Small intestine (tissue), 7 donors: ENCODE data around the gene DCC. TPM values are rescaled to one million over a fixed set of nuclear protein-coding genes. Genes with fewer than 3 reads are reported as not detected.

Source experiments
- DNase-seq, 2 donors: peaks; one replicate each; pipeline versions ENCODE4 v3.0.0 to v3.0.0-alpha.2; 2013
- FAIRE-seq: peaks from 2 replicates; lab custom pipeline; 2012; peaks lifted over from hg19 to GRCh38; lab: Jason Lieb, UNC
- H3K27ac ChIP-seq, 3 donors: one replicate each; pipeline ENCODE4 v1.5.1; 2013; ENCODE audit warnings: low read length in 2 of 3, mild to moderate bottlenecking in 2 of 3, control low read depth in 1 of 3, inconsistent platforms in 1 of 3, low read depth in 1 of 3, moderate library complexity in 1 of 3
- H3K27me3 ChIP-seq, 3 donors: one replicate each; pipeline ENCODE4 v1.6.1; 2013; ENCODE audit warnings: low read length in 3 of 3, inconsistent platforms in 1 of 3; ENCODE audit not compliant: control insufficient read depth in 3 of 3, insufficient read depth in 3 of 3
- H3K36me3 ChIP-seq, 3 donors: one replicate each; pipeline ENCODE4 v1.6.1; 2013; ENCODE audit warnings: low read length in 3 of 3, inconsistent platforms in 1 of 3, low read depth in 1 of 3, mild to moderate bottlenecking in 1 of 3, moderate library complexity in 1 of 3; ENCODE audit not compliant: control insufficient read depth in 3 of 3, insufficient read depth in 2 of 3
- H3K4me1 ChIP-seq, 3 donors: one replicate each; pipeline ENCODE4 v1.6.1; 2013; ENCODE audit warnings: low read length in 2 of 3, inconsistent platforms in 1 of 3, low read depth in 1 of 3, mild to moderate bottlenecking in 1 of 3, moderate library complexity in 1 of 3; ENCODE audit not compliant: control insufficient read depth in 3 of 3, insufficient read depth in 2 of 3
- H3K4me3 ChIP-seq, 3 donors: one replicate each; pipeline ENCODE4 v1.5.1; 2013; ENCODE audit warnings: low read length in 3 of 3, control low read depth in 1 of 3, inconsistent platforms in 1 of 3, low read depth in 1 of 3, mild to moderate bottlenecking in 1 of 3, moderate library complexity in 1 of 3
- H3K9me3 ChIP-seq, 2 donors: one replicate each; pipeline ENCODE4 v1.6.1; 2013; ENCODE audit warnings: low read depth in 1 of 2, low read length in 1 of 2; ENCODE audit not compliant: control insufficient read depth in 2 of 2, insufficient read depth in 1 of 2
- WGBS, 3 donors: extraction: QIAGEN DNeasy Blood & Tissue Kit; methylation state at CpG; one replicate each; pipeline ENCODE4 v1.1.7; 2013; 5-methylcytosine and 5-hydroxymethylcytosine counted together
- polyA plus RNA-seq, 4 donors: library from polyadenylated mRNA; stranded (reverse) in 3 of 4; unstranded in 1 of 4; fragments of 200-250 nt in 3 of 4; fragments of 120-200 nt in 1 of 4; gene quantifications; one replicate each; pipeline versions ENCODE4 v1.2.1 to v1.2.3, GENCODE V29; 2013
- donor health status: healthy with polysubstance abuse.
- donor health status: control.
- donor health status: control.
- donor health status: Bipolar disorder and iron deficiency.
- donor health status: healthy.

Gene DCC
- polyA plus RNA-seq, 4 donors: 0.03 to 0.30 TPM; not detected in 2

DNA sequence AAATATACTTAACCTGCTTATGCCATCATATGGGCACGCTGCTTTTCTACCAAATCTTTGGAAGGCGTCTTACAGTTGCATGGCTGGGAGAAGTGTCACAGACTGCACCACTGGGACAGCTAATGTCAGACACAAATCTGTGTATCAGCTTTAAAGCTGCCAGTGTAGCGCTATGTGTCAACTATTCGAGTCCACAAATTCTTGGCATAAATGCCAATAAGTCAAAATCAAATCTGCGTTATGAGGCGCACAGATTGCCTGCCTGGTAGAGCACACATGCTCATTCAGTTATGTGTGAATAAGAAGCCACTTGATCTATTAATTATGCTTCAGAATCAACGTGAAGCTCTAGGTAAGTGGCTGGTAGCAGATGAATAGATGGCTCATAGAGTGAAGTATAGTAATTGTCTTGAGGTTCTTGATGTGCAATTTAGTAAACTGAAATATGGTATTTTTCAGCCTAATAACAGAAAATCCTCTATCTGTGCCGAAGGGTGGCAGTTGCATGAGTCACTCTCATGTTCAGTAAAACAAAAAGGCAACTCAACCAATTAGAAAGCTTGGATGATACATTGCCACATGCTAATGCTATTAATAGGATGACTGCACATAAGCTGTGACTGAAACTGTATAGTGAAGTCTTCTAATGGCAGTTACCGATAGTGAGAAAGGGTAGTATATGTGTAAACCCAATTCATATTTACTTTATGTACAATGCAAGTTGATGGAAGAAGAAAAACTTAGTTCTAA, 52.0 kb downstream of the DCC start:
- Histone ChIP-seq H3K9me3 (no peaks in the 10 kb centered on the region), H3K4me3 (no peak overlapping the region), H3K4me1 (no peaks in the 10 kb centered on the region), H3K36me3 (no peaks in the 10 kb centered on the region), H3K27me3 (no peaks in the 10 kb centered on the region), H3K27ac (no peak overlapping the region)
- WGBS, 3 donors: 76 to 84% (median 83%) methylated on average over 9 of the region's 9 CpGs
- no peak for DNase-seq
- no peak for FAIRE-seq

DNA sequence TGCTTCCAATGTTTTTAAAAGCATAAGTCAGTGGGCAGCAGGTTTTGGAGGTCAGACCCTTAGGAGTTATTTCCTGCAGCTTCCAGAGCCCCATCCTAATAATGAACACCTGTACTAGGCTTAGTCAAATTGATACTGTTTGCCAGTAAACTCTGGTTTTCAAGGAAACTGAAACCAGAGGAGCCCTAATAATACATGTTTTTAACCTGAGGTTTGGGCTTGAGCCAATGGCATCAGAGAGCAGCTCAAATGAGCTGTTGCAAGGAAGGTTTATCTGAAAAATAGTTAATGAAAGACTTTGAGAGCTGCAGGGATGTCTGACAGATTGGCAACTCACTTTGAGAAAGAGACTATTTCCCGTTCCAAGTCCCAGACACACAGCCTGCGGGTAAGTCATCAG, 54.6 kb downstream of the DCC start:
- Histone ChIP-seq H3K4me1 (no peaks in the 10 kb centered on the region), H3K27ac (no peak overlapping the region), H3K9me3 (no peaks in the 10 kb centered on the region), H3K4me3 (no peak overlapping the region), H3K36me3 (no peaks in the 10 kb centered on the region), H3K27me3 (no peaks in the 10 kb centered on the region)
- DNase-seq (peak in 1 of 2 donors; percentile 6), FAIRE-seq (no peak)
- 17 to 44% (median 21%) methylated on average over 2 of the region's 2 CpGs for WGBS, 3 donors

DNA sequence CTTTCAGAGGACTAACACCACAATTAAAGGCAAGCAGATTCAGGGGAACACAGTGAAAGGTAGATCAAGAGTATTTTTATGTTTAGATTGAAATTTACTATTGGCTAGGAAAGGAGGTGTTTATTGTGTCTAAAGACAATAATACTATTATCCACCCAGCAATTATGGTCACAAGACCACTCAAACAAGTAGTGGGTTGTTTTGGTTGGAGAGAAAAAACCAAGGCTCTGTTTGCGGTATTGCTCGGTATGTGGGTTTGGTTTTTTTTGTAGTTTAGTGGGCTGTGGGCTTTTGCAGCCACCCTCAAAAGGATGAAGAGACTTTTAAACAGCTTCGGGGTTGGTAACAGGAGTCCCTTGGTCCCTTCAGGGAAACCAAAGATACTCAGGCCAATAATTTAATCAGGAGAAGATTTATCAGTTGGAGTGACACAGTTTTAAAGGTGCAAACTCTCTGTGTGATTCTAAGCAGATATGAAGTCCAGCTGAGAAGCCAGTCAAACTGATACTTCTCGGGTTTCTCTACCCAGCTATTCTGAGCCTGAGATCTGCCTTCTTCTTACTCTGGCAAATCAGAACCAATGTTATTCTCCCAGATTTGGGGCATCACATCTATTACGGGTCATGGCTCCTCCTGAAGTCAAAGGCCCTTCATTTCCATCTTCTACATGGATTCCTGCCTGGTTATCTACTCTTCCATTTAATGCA, 55.3 kb downstream of the DCC start:
- Histone ChIP-seq H3K27ac (no peak overlapping the region), H3K27me3 (no peaks in the 10 kb centered on the region), H3K9me3 (no peaks in the 10 kb centered on the region), H3K36me3 (no peaks in the 10 kb centered on the region), H3K4me3 (no peak overlapping the region), H3K4me1 (no peaks in the 10 kb centered on the region)
- DNase-seq (no peak), FAIRE-seq (no peak)
- 65 to 75% (median 72%) methylated on average over 5 of the region's 5 CpGs for whole genome bisulfite sequencing, 3 donors

GRCh38 chr18:52401236-52401635, 61.2 kb downstream of the DCC start:
- Histone ChIP-seq H3K4me1 (no peaks in the 10 kb centered on the region), H3K36me3 (no peaks in the 10 kb centered on the region), H3K9me3 (no peaks in the 10 kb centered on the region), H3K27ac (no peak overlapping the region), H3K4me3 (no peak overlapping the region), H3K27me3 (no peaks in the 10 kb centered on the region)
- WGBS, 3 donors: 57 to 78% (median 57%) methylated on average over 1 of the region's 1 CpG
- no peak for FAIRE-seq
- DNase-seq: no peak

DNA sequence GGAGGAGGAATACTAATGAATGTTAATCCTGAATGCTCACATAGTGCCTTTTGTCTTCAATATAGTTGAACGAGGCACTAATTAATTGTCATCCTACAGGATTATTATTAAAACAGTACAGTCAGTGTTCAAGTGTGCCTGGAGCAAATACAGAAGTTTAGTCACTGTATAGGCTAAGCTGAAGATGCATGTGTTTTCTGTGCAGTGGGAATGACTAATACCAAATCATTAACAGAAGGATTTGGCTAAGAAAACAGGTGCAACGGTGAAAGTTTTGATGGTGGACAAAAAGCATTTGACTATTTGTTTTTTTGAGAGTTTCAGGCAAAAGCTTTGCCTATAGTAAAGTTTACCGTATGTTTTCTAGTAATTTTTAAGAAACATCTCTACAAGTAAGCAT, 62.8 kb downstream of the DCC start:
- no peak for DNase-seq
- H3K27ac ChIP-seq: no peak overlapping the region
- 60 to 67% (median 63%) methylated on average over 3 of the region's 3 CpGs for WGBS, 3 donors

GRCh38 chr18:52403291-52404021, 63.5 kb downstream of the DCC start:
- DNase-seq (no peak), FAIRE-seq (no peak)
- Histone ChIP-seq H3K4me3 (no peak overlapping the region), H3K36me3 (no peaks in the 10 kb centered on the region), H3K27ac (no peak overlapping the region), H3K27me3 (no peaks in the 10 kb centered on the region), H3K4me1 (no peaks in the 10 kb centered on the region), H3K9me3 (no peaks in the 10 kb centered on the region)

More for the DNA sequence above, 62.8 kb downstream of the DCC start:
- no peaks in the 10 kb centered on the region for H3K4me1 ChIP-seq
- no peak overlapping the region for H3K4me3 ChIP-seq
- no peaks in the 10 kb centered on the region for H3K9me3 ChIP-seq
- no peak for FAIRE-seq
- no peaks in the 10 kb centered on the region for H3K36me3 ChIP-seq
- H3K27me3 ChIP-seq: no peaks in the 10 kb centered on the region

- DNase-seq: no peak
- 63 to 77% (median 76%) methylated on average over 2 of the region's 2 CpGs for WGBS, 3 donors
- Histone ChIP-seq H3K27ac (no peak overlapping the region), H3K36me3 (no peaks in the 10 kb centered on the region), H3K27me3 (no peaks in the 10 kb centered on the region), H3K4me3 (no peak overlapping the region), H3K4me1 (no peaks in the 10 kb centered on the region), H3K9me3 (no peaks in the 10 kb centered on the region)
- no peak for FAIRE-seq
These were observed 68.9 kb downstream of the DCC start for GRCh38 chr18:52408800-52409302.

GRCh38 chr18:52409727-52410126, 69.7 kb downstream of the DCC start:
- DNase-seq (peak; percentile 39 to 56), FAIRE-seq (no peak)
- WGBS, 3 donors: 9 to 23% (median 16%) methylated on average over 1 of the region's 1 CpG

More at GRCh38 chr18:52409727-52410126, 69.7 kb downstream of the DCC start:
- Histone ChIP-seq H3K27ac (no peak overlapping the region), H3K4me1 (no peaks in the 10 kb centered on the region), H3K9me3 (no peaks in the 10 kb centered on the region), H3K36me3 (no peaks in the 10 kb centered on the region), H3K4me3 (no peak overlapping the region), H3K27me3 (no peaks in the 10 kb centered on the region)
